GM12878 (cell line): ENCODE data around the gene LRRN4CL. TPM values are rescaled to one million over a fixed set of nuclear protein-coding genes. Genes with fewer than 3 reads are reported as not detected.

ENCODE experiments used
- ATF2 ChIP-seq: IDR thresholded peaks from 2 replicates; pipeline ENCODE4 v1.6.1; 2012; ENCODE audit warnings: low read length, inconsistent platforms
- BHLHE40 ChIP-seq, 2 experiments: fragments of 450-650 bp in 1 of 2; IDR thresholded peaks; 2 replicates each; pipeline ENCODE4 v1.6.1; 2011 to 2017; ENCODE audit warnings: low read depth in 2 of 2, borderline replicate concordance in 1 of 2, improper control_type of control experiment in 1 of 2, low read length in 1 of 2, mild to moderate bottlenecking in 1 of 2
- CBX5 ChIP-seq: sonication (generic); IDR thresholded peaks from 2 replicates; pipeline ENCODE4 v1.6.1; 2016; ENCODE audit warnings: low read depth, moderate library complexity, mild to moderate bottlenecking, inconsistent platforms
- CHD1 ChIP-seq: IDR thresholded peaks from 2 replicates; pipeline ENCODE4 v1.6.1; 2012; ENCODE audit warnings: low read depth, low read length, improper control_type of control experiment
- CREB1 ChIP-seq: IDR thresholded peaks from 2 replicates; pipeline ENCODE4 v1.6.1; 2012; ENCODE audit warnings: low read depth, mild to moderate bottlenecking, inconsistent platforms
- EP300 ChIP-seq, 2 experiments: fragments of 150-350 bp in 1 of 2; IDR thresholded peaks; 2 replicates each; pipeline ENCODE4 v1.6.1; 2011 to 2012; ENCODE audit warnings: low read depth in 2 of 2, low read length in 2 of 2, borderline replicate concordance in 1 of 2, improper control_type of control experiment in 1 of 2, inconsistent platforms in 1 of 2; ENCODE audit not compliant: control insufficient read depth in 1 of 2
- HDGF ChIP-seq: fragments of 450-650 bp; IDR thresholded peaks from 2 replicates; pipeline ENCODE4 v1.6.1; 2016; ENCODE audit warnings: antibody characterized with exemption
- KDM1A ChIP-seq: fragments of 200-600 bp; sonication (generic); IDR thresholded peaks from 2 replicates; pipeline ENCODE4 v1.6.1; 2016; ENCODE audit warnings: borderline replicate concordance
- LARP7 ChIP-seq: fragments of 450-650 bp; IDR thresholded peaks from 2 replicates; pipeline ENCODE4 v1.6.1; 2017; ENCODE audit warnings: mild to moderate bottlenecking
- MEF2A ChIP-seq: IDR thresholded peaks from 2 replicates; pipeline ENCODE4 v1.6.1; 2011; ENCODE audit warnings: low read depth, mild to moderate bottlenecking, low read length, moderate library complexity; ENCODE audit not compliant: insufficient read depth
- MYC ChIP-seq: IDR thresholded peaks from 2 replicates; pipeline ENCODE4 v1.6.1; 2011; ENCODE audit warnings: mild to moderate bottlenecking, low read length, moderate library complexity, inconsistent platforms; ENCODE audit not compliant: insufficient read depth, insufficient replicate concordance, insufficient read length, severe bottlenecking
- PBX3 ChIP-seq: IDR thresholded peaks from 2 replicates; pipeline ENCODE4 v1.6.1; 2011; ENCODE audit warnings: mild to moderate bottlenecking, low read depth, low read length, moderate library complexity; ENCODE audit not compliant: insufficient replicate concordance
- POU2F2 ChIP-seq: IDR thresholded peaks from 3 replicates; pipeline ENCODE4 v1.6.1; 2011; ENCODE audit warnings: low read depth, mild to moderate bottlenecking, low read length, borderline replicate concordance
- SIN3A ChIP-seq: IDR thresholded peaks from 2 replicates; pipeline ENCODE4 v1.6.1; 2012; ENCODE audit warnings: low read depth, low read length, improper control_type of control experiment
- SMAD1 ChIP-seq: fragments of 450-650 bp; IDR thresholded peaks from 2 replicates; pipeline ENCODE4 v1.6.1; 2018; ENCODE audit warnings: mild to moderate bottlenecking, low read depth; ENCODE audit not compliant: partially characterized antibody
- SMAD5 ChIP-seq: IDR thresholded peaks from 2 replicates; pipeline ENCODE4 v1.6.1; 2016; ENCODE audit warnings: antibody characterized with exemption, low read depth
- SP1 ChIP-seq: IDR thresholded peaks from one replicate; pipeline ENCODE4 v1.6.1; 2011; ENCODE audit warnings: low read depth, low read length
- STAT3 ChIP-seq: IDR thresholded peaks from 2 replicates; pipeline ENCODE4 v1.6.1; 2011; ENCODE audit warnings: low read depth, low read length, improper control_type of control experiment
- ZBTB11 ChIP-seq: fragments of 450-650 bp; formaldehyde crosslinking; IDR thresholded peaks from 2 replicates; pipeline ENCODE4 v1.5.0; 2022; ENCODE audit warnings: mild to moderate bottlenecking, missing genetic modification characterization
- ZBTB33 ChIP-seq: fragments of 450-650 bp; IDR thresholded peaks from 2 replicates; pipeline ENCODE4 v1.6.1; 2017; ENCODE audit warnings: mild to moderate bottlenecking
- ZNF207 ChIP-seq: fragments of 450-650 bp; IDR thresholded peaks from 2 replicates; pipeline ENCODE4 v1.6.1; 2014; ENCODE audit warnings: antibody characterized with exemption, mild to moderate bottlenecking, borderline replicate concordance
- polyA plus RNA-seq, 11 experiments: library from polyadenylated mRNA; depleted of rRNA in 4 of 11; unstranded in 6 of 11; stranded (reverse) in 5 of 11; fragments of >200 nt; fragmentation: Nextera tagmentation in 4 of 11; fragmentation: Illumina TruSeq in 1 of 11; extraction: Ambion mirVana in 4 of 11; extraction: Trizol in 1 of 11; gene quantifications; 1 replicate in 1 of 11; 2 replicates in 10 of 11; pipeline versions ENCODE4 v1.2.1 to v1.2.3, GENCODE V29; 2011 to 2016; ENCODE audit warnings: inconsistent platforms in 2 of 11, missing spikeins in 2 of 11, low read depth in 1 of 11
- total RNA-seq, 4 experiments: library from RNA; depleted of rRNA in 3 of 4; stranded (reverse); fragments of >200 nt in 3 of 4; fragmentation: Illumina TruSeq in 1 of 4; extraction: Trizol in 1 of 4; gene quantifications; 2 replicates each; pipeline versions ENCODE4 v1.2.1 to v1.2.3, GENCODE V29; 2013 to 2021

LRRN4CL gene
- total and polyA plus RNA-seq, 10 of the 15 experiments (the other 5 are each of a cell fraction or from before 2014, with no cell fraction given) = 0.01 to 0.06 TPM; not detected in 8

GRCh38 chr11:62709247-62710000 lies 20.1 kb upstream of the LRRN4CL start (continued):
- TF ChIP-seq ATF2 = no peak
- peak; percentile 38 for TF ChIP-seq PBX3
- TF ChIP-seq LARP7 = 0 out of 2 replicates have a peak, but pooled peaks have one; percentile 44
- TF ChIP-seq SIN3A = 0 out of 2 replicates have a peak, but pooled peaks have one; percentile 60
- peak in 1 of 2 experiments; percentile 32; a peak in 1 of 4 replicates for TF ChIP-seq EP300 (IDR thresholded peaks at IDR 0.05; ENCODE audit: borderline replicate concordance in 1 of 2, control insufficient read depth in 1 of 2, low read depth in 2 of 2, low read length in 2 of 2)
- peak; percentile 62 for TF ChIP-seq SMAD5
- peak; percentile 32; the same call in 1 of the 2 replicates for TF ChIP-seq MEF2A
- peak in 1 of 2 experiments; percentile 13; a peak in 1 of 4 replicates for TF ChIP-seq BHLHE40 (IDR thresholded peaks at IDR 0.05; ENCODE audit: borderline replicate concordance in 1 of 2, low read depth in 2 of 2, low read length in 1 of 2)
- no peak for TF ChIP-seq KDM1A
- TF ChIP-seq ZNF207 = peak; percentile 92
- TF ChIP-seq HDGF = peak; percentile 88
- peak; percentile 54 for TF ChIP-seq SMAD1
- TF ChIP-seq CREB1 = peak; percentile 79
- no peak for TF ChIP-seq MYC
- TF ChIP-seq POU2F2 = peak; percentile 47; the same call in 2 of the 3 replicates
- 0 out of 2 replicates have a peak, but pooled peaks have one; percentile 71 for TF ChIP-seq CHD1
- TF ChIP-seq CBX5 = 0 out of 2 replicates have a peak, but pooled peaks have one; percentile 27
- TF ChIP-seq STAT3 = 0 out of 2 replicates have a peak, but pooled peaks have one; percentile 28
- peak; percentile 64 for TF ChIP-seq SP1
- TF ChIP-seq ZBTB11 (CRISPR knock-in tag) = peak; percentile 5; the same call in 1 of the 2 replicates
- TF ChIP-seq ZBTB33 = peak; percentile 8; the same call in 1 of the 2 replicates
